A172 (cell line): ENCODE measurements around the gene SEMA5A. TPM values are rescaled to one million over a fixed set of nuclear protein-coding genes. Genes with fewer than 3 reads are reported as not detected.
A peak's percentile ranks its signal among the peaks of the same experiment; 100 is the strongest.

ENCODE experiments used
- DNase-seq: peaks from one replicate; pipeline ENCODE4 v3.0.0-alpha.2; 2015; ENCODE audit warnings: low spot score
- total RNA-seq: library from RNA; depleted of rRNA; stranded (reverse); fragments of >200 nt; shearing (Covaris generic); gene quantifications from 2 replicates; pipeline ENCODE4 v1.2.3, GENCODE V29; 2014

SEMA5A gene
- total RNA-seq, 1 experiment from 2014 or later, result 9.3 TPM

- no peak for DNase-seq
Observed at GRCh38 chr5:9212605-9213004, 333.3 kb downstream of the SEMA5A start.

GRCh38 chr5:9209846-9210492 is 335.9 kb downstream of the SEMA5A start:
- DNase-seq, result no peak

GRCh38 chr5:9207817-9208418 is 338.0 kb downstream of the SEMA5A start:
- DNase-seq, result peak; percentile 59

- DNase-seq, result no peak
Observed at GRCh38 chr5:9202636-9203035, 343.2 kb downstream of the SEMA5A start.

- no peak for DNase-seq
Observed at GRCh38 chr5:9201761-9202160, 344.1 kb downstream of the SEMA5A start.

GRCh38 chr5:9201011-9201410 is 344.9 kb downstream of the SEMA5A start:
- no peak for DNase-seq

GRCh38 chr5:9198394-9198793 is 347.5 kb downstream of the SEMA5A start:
- peak; percentile 26 for DNase-seq

GRCh38 chr5:9197881-9198260 is 348.0 kb downstream of the SEMA5A start:
- DNase-seq, result no peak

- peak; percentile 86 for DNase-seq
Observed at GRCh38 chr5:9196403-9197227, 349.3 kb downstream of the SEMA5A start.

GRCh38 chr5:9194509-9194908 is 351.4 kb downstream of the SEMA5A start:
- DNase-seq, result no peak

- DNase-seq, result no peak
Observed at GRCh38 chr5:9192266-9192665, 353.6 kb downstream of the SEMA5A start.

GRCh38 chr5:9189681-9190080 is 356.2 kb downstream of the SEMA5A start:
- DNase-seq, result no peak

- no peak for DNase-seq
Observed at GRCh38 chr5:9188956-9189355, 356.9 kb downstream of the SEMA5A start.

GRCh38 chr5:9188131-9188530 is 357.7 kb downstream of the SEMA5A start:
- DNase-seq, result peak; percentile 94

GRCh38 chr5:9187614-9188013 is 358.3 kb downstream of the SEMA5A start:
- no peak for DNase-seq

GRCh38 chr5:9186069-9186468 is 359.8 kb downstream of the SEMA5A start:
- DNase-seq, result no peak

- DNase-seq, result no peak
Observed at GRCh38 chr5:9183992-9184391, 361.9 kb downstream of the SEMA5A start.

GRCh38 chr5:9182899-9183695 is 362.8 kb downstream of the SEMA5A start:
- no peak for DNase-seq

- DNase-seq, result no peak
Observed at GRCh38 chr5:9176641-9177040, 369.2 kb downstream of the SEMA5A start.

GRCh38 chr5:9174446-9174845 is 371.4 kb downstream of the SEMA5A start:
- no peak for DNase-seq

GRCh38 chr5:9173281-9174048 is 372.4 kb downstream of the SEMA5A start:
- no peak for DNase-seq
